Activated T-cell treated with anti-CD3 and anti-CD28 coated beads for 48 hours (primary cell): ENCODE data around the gene C3orf22.

Experiments used
- DNase-seq: peaks from one replicate; pipeline ENCODE4 v3.0.0-alpha.2; 2020; ENCODE audit warnings: low read depth

C3orf22 gene

GRCh38 chr3:126556637-126557414 lies 1.9 kb downstream of the C3orf22 start:
- no peak for DNase-seq

DNA sequence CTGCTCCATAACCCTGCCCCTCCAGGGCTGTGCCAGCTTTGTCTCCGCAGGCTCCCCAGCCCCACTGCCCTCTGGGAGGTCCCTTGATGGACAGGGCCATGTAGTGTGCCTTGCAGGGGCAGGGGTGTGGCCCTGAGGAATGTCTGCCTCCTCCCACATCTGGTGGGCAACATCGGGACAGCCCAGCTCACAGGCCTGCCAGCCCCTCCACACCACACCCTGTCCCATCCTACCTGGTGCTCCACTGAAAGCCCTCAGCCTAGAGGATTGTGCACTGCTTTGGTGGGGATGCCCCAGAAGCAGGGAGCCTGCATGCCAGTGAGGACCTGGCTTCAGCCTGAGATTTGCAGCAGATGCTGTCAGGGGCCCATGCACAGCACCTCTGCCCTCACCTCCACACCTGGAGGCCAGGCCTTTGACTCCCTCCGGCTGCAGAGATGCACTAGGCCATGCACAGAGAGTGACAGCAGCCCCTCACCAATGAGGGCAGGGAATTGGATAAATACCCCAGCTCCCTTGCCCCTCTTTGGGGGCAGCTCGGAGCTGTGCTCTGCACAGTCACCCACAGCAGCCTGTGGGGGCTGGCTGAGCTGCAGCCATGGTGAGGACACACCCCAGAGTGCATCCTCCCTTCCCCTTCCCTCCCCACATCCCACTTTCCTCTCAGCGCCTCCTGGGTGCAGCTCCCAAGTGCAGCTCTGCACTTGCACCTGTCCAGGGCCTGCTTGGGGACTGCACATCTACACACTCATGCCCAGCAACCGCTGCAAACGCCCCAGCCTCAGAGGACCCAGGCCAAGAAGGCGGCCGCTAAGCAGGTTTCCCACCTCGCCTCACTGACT lies 2.7 kb downstream of the C3orf22 start:
- no peak for DNase-seq

DNA sequence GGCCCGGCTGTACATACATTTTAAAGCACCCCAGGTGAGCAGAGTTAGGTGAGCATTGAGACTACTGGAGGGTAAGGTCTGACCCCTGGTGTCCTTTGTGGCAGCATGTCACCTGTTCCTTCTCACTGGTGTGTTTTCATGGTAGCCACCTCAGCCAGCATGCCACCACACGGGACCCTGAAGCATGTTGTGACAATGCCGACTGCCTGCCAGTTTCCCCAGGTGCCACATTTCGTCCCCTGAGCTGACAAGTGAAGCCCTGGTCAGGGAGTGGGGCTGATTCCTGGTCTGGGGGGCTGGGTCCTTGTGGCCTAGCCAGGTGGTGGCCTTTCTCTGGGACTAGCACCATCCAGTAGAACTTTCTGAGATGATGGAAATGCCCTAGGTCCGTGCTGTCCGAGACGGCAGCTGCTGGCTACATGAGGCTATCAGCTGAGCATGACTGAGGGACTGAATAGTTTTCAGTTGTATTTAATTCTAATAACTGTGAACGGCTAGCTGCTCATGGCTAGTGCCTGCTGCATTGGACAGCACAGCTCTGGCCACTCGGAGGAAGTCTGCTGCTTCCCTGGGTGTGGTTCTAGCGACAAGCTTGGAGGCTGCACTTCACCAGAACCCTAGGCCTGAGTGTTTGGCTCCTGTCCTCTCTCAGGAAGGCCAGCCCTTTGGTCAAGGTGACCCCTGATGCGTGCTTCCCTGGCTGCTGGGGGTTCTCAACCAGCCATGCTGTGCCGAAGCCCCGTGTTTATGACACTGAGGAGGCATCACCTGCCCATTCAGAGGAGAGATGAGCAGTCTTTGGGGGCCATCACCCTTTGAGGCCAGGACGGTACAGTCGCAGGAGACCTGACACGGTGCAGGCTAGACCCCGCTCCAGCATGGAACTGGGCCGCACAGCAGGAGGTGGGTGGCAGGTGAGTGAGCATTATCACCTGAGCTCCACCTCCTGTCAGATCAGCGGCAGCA lies 3.9 kb downstream of the C3orf22 start:
- no peak for DNase-seq

DNA sequence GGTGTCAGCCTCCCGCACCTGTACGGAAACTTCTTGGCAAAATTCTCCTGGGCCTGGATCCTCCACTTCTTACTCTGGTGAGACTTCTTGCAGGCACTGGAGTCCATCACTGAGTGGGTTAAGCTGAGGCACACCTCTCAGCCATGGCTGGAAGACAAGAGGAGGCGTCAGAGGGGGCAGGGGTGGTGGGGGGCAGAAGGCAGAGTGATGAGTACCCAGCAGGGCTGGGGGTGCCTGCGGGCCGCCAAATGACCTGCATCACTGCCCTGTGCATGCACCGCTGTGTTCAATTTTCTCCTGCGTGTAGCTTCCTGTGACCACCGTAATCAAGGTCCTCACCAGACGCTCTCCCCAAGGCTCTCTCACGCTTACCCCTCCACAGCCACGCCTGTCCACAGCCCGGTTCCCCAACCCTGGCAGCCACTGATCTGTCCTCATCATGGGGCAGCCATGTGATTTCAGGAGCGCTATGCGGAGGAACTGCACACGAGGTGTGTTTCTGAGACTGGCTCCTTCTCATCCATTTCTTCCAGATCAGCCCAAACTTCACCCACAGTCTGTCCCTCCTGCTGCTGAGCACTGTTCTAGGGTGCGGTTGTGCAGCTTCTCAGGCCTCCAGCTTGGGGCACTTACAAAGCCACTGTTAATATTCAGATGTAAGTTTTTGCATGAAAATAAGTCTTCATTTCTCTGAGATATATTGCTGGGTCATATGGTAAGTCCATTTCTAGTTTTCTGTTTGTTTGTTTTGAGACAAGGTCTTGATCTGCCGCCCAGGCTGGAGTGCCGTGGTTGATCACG lies 5.2 kb downstream of the C3orf22 start:
- no peak for DNase-seq

DNA sequence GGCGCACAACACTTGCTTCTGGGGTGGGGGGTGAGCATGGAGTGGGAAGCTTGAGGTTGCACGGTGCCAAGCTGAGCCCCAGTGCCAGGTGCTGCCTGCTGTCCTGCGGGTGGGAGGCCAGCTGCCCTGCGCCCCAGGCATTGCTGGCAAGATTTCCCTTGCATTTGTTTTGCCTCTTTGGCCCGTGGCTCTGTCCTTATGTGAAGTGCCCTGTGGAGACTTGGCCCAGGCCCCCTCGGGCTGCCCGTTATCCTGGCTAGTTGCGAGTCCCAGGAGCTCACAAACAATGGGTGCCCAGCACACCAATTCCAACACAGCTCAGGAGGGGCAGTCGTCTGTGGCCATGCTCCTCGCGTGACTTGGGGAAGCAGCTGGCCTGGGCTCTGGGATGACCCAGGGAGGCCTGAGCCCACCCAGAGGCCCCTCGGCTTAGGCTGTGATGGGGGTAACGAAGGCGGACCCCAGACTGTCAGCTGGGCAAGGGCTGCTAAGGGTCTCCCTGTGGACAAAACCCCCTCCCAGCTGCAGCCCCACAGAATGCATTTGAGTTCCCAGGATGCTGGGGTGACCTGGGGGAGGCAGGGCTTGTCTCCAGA lies 5.9 kb downstream of the C3orf22 start:
- DNase-seq = no peak

- no peak for DNase-seq
Measured at GRCh38 chr3:126551839-126552687, 6.7 kb downstream of the C3orf22 start.

- DNase-seq = no peak
Measured at GRCh38 chr3:126551121-126551838, 7.5 kb downstream of the C3orf22 start.

DNA sequence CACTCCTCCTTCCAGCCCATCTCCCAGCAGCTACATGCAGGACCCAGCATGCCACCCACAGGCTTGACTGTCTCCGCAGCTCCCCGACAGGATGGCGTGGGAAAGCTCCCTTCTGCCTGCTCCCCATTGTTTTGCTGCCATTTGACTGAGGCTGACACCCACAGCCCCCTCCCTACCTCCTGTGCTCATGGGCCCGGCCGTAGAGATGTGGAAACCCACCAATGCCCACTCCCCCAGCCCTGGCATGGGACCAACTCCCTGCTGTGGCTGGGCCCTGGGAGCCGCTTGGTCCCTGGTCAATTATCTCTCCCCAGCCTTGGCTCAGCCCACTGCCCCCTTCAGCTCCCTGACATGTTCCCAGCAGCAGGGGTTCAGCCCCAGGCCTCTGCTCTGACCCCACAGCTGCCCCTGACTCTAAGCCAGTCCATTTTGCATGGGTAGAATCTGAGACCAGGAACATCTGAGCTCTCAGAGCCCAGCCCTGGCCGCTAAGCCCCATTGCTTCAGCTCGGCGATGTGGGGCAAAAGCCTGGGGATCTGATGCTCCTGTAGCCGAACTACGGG lies 8.2 kb downstream of the C3orf22 start:
- DNase-seq = no peak

- no peak for DNase-seq
Measured at GRCh38 chr3:126549861-126550487, 8.8 kb downstream of the C3orf22 start.

DNA sequence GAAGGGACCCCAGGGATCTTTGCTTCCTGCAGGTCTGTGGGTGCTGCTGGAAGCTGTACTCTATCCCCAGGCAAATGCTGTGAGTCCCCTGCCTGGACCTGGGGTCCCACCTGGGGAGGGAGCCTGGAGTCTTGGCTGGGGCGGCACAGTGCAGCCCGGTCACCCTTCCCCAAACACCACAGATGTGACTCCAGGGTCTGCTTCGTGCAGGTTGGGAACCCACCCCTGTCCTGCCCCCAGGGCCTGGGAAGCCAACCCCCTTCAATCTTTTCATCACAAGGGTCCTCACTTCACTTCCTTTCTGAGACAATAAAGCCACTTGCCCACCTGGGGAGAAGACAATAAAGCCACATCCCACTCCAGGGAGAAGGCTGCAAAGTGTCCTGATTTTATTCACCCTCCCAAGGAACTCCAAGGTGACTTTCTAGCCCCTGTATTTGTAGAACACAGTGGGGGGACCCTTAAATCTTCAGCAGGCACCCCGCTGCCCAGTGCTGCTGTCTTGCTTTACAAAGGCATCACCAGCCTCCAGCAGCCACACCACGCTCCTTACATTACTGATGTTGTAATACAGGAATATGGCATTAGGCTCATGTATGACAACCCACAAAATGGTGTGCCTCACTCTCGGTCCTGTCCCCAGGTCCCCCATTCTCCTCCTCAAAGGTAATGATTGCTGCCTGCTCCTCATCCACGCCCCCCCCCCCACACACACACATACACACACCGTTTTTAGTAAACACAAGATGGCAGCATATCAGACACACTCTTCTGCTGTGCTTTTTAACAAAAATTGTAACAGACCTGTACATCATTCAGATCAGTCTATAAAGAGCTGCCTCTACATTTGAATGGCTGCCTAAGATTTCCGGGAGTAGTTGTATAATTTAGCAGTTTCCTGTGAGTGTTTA lies 9.9 kb downstream of the C3orf22 start:
- no peak for DNase-seq

DNA sequence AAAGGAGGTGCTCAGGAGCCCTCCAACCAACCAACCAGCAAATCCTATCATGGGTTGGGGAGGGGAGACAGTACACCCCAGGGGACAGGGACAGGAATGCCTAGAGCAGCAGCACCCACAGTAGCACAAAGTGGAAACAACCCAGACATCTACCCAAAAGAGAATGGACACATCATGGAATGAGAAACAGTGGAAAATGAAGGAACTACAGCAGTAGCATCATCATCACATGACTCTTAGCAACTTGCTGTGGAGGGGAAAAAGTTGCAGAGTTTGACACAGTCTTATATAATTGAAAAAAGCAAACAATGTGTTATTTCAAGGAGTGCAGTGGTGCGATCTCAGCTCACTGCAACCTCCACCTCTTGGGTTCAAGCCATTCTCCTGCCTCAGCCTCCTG lies 11.0 kb downstream of the C3orf22 start:
- no peak for DNase-seq

DNA sequence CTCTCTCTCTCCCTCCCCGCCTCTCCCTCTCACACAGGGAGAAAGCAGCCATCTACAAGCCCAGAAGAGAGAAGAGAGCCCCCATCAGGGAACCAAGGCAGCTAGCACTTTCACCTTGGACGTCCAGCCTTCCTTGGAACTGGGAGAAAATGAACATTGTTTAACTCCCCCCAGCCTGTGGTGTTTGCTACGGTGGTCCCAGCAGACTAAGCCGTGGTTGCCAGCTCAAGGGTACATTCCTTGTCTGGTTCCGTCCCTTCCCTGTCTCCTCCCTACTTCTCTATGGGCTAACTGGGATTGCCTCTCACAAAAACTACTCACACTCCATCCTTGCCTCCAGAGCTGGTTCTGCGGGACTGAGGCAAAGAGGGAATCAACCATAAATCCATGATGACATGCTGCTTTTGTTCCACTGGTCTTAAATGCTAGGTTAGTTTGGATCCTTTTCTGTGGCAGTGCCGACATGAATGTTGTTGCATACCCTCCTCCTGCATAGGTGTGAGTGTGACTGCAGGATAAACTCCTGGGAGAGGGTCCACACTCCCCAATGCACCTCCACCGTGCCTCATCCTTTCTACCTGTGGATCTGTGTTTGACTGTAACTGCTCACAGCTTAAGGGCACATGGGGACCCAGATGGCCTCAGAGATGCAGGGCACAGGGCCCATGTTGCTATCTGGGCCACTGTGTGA lies 12.0 kb downstream of the C3orf22 start:
- DNase-seq = no peak

DNA sequence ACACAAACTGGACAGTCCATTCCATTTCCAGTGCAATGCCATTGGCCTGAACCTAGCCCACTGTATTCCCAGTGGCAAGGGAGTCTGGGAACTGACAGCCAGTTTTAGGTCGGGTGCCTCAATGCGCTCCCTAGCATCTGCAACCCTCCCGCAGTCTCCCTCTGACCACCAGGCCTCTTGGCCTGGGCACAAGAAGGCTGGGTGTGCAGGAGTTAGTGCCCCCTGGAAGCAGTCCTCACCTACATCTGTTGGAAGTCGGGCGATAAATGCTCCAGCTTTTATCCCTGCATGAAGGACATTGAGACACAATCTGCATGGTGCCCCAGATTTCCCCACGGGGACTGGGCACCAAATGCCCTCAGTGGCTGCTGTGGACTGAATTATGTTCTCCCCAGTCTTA lies 12.7 kb downstream of the C3orf22 start:
- DNase-seq = no peak

- DNase-seq = no peak
Measured at GRCh38 chr3:126545544-126545943, 13.2 kb downstream of the C3orf22 start.

GRCh38 chr3:126544596-126545281 lies 14.0 kb downstream of the C3orf22 start:
- no peak for DNase-seq

DNA sequence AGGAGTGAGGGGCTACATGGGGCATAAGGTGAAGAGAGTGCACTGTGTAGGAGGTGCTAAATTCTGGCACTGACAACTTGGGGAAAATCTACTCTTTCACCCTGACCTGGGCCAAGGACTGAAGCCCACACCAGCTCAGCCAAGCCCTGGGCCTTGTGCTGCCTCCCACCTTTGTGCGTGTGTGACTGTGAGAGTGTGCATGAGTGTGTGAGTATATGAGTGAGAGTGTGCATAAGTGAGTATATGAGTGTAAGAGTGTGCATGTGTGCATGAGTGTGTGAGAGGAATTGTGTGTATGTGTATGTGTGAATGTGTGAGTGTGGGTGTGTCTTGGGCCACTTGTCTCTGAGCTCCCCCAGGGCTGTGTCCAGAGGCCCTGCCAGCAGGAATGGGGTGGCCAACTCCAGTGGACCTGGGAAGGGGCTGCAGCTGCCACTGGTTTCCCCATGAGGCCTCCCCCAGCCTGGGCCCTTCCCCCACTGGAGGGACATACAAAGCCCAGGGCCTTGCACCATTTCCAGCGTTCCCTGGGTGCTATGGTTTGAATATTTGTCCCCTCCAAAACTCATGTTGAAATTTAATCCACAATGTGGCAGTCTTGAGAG lies 15.2 kb downstream of the C3orf22 start:
- DNase-seq = no peak
